Colon (tissue), 2 donors: ENCODE results near the gene AMOTL2.

Experiments used
- FAIRE-seq: peaks from 2 replicates; lab custom pipeline; 2012; peaks lifted over from hg19 to GRCh38; lab: Jason Lieb, UNC
- donor health status: control.
- donor health status: control.

Gene AMOTL2

GRCh38 chr3:134352031-134352671 lies 22.1 kb downstream of the AMOTL2 start:
- no peak for FAIRE-seq

GRCh38 chr3:134351427-134351826 lies 22.8 kb downstream of the AMOTL2 start:
- FAIRE-seq = no peak

- FAIRE-seq = no peak
Observed at GRCh38 chr3:134350861-134351311, 23.4 kb downstream of the AMOTL2 start.

DNA sequence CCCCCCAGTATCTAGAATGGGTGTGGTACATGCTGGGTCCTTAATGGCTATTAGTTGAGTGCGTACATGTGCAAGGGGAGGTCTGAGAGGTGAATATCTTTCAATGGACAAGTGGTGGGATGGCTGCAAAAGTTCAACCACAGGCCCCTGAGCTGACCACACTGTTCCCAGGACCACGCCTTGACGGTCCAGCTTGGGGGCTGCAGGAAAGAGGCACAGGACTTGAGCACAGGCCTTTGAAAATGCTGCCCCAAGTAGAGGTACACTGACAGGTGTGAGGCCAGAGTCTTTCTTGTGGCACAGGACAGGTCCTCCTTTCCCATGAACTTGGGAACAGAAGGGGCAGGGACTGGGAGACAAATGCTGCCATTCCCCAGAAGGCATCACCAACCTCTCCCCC lies 24.0 kb downstream of the AMOTL2 start:
- no peak for FAIRE-seq

- FAIRE-seq = no peak
Observed at GRCh38 chr3:134348524-134348923, 25.7 kb downstream of the AMOTL2 start.

- no peak for FAIRE-seq
Observed at GRCh38 chr3:134347551-134347950, 26.7 kb downstream of the AMOTL2 start.

DNA sequence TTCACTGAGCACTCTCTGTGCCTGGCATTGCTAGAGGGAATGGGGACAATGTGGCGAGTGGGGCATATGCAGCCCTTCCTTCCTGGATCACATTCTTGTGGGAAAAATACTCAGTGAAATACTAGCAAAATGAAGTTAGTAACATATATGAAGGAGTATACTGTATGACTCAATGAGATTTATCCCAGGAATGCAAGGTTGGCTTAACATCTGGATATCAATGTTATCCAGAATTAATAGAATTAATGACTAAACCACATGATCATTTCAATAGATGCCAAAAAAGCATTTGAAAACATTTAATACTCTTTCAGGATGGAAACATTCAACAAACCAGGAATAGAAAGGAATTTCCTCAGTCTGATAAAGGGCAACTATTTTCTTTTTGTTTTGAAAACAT lies 27.5 kb downstream of the AMOTL2 start:
- FAIRE-seq = no peak

DNA sequence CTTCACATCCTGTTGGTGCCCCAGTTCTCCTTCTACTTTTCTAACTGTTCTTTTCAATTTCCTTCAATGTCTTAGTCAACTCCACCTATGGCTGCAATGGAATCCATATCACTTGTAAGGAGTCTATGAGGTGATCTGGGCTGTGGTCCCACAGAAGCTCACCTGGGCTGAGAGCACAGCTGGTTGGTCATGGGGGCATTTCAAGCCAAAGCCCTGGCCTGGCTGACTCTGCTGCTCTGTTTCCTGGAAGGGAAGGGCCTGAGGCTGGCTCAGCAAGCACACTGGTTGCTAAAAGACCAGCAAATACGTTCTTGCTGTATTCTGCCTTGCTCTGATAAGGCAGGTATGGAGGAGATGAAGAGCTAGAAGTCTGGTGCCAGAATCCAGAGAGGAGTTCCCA lies 29.0 kb downstream of the AMOTL2 start:
- no peak for FAIRE-seq

DNA sequence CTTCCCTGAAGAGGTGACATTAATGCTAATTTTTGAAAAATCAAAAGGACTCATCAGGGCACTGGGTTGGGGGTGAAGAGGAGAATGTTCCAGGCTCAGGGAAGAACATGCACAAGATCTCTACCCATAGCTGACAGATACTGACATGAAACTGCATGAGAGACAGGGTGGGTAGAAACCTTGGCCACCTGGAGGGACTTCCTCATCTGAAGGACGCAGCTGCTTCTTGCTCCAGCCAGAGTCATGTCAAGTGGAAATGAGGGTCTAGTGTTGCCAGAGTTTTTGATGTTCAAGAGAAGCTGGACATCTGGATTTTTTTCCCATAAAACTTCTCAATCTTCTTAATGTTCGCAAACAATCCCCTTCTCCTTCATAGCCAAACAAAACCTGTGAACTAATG lies 29.7 kb downstream of the AMOTL2 start:
- no peak for FAIRE-seq

DNA sequence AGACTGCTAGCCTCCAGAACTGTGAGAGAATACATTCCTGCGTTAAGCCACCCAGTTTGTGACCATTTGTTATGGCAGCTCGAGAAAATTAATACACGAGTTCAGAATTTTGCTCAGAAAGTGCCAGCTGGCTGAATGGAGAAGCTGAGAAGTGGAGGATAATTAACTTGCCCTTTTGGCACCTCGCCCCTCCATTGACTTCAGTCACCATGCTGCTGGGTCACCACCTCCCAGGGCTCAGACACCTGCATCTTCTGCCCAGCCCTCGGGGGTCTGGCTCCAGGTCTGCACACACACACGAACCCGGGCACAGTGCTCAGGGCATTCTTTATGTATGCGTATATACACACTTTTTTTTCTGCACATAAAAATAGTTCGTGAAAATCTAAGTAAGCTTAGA lies 32.0 kb downstream of the AMOTL2 start:
- no peak for FAIRE-seq

DNA sequence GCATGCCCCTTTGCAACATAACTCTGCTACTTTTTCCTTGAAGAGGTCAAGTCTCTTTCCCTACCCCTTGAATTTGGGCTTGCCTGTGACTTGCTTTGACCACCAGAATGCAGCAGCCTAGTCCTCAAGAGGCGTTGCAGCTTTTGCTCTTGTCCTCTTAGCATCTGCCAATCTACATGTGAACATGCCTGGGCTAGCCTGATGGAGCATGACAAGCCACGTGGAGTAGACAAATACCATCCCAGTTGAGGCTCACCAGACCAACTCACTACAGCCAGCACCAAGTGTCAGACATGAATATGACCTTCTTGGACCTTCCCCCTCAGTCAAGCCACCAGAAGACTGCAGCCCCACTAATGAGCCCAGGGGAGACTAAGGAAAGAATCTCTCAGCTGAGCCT lies 32.9 kb downstream of the AMOTL2 start:
- FAIRE-seq = no peak

- no peak for FAIRE-seq
Observed at GRCh38 chr3:134340982-134341365, 33.3 kb downstream of the AMOTL2 start.

GRCh38 chr3:134340362-134340981 lies 33.8 kb downstream of the AMOTL2 start:
- no peak for FAIRE-seq

DNA sequence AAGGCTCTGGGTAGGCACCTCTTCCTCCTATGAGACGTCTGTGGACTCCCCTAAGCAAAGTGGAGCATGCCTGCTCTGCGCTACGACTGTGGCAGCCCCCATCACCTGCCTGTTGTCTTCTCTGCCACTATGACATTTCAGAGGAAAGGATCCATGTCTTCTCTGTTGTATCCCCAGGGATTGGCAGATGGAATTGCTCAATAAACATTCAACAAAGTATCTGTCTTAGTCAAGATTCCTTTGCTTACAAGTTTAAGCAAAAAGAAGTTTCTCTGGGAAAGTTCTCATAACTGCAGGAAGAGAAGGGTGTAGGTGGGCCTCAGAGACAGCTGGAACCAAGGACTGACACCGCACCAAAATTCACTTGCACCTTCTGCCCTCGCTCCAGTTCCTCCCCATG lies 34.3 kb downstream of the AMOTL2 start:
- no peak for FAIRE-seq

DNA sequence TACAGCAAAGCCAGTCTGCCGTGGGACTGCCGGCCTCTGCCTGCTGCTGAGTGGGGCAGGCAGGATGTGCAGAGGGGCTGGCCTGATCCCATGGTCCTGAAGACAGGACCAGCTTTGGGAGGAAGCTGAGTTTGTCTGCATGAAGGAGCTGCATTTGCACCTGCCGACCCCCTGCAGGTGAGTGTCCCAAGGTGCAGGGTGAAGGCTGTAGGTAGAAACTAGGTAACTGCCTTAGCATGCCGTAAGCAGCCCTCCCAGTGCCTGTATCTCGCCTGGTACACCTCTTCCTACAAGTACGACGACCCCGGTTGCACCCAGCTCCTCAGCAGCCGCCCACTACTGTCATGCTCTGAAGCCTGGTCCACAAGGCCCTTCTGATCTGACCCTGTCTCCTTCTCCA lies 34.9 kb downstream of the AMOTL2 start:
- no peak for FAIRE-seq

- no peak for FAIRE-seq
Observed at GRCh38 chr3:134338516-134339261, 35.6 kb downstream of the AMOTL2 start.

DNA sequence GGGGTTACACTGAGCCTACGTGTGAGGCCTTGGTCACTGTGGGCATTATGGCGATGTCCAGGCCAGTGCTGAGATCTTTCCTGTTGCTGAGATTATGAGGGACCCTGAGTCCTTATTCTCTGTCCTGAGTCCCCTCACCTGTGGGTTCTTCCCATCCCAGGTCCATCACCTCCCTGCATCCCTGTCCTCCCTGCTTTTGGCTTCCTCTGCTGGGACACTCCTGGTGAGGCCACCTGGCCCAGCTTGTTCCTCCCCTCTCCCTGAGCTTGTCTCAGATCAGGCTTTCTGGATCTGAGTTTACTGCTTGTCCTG lies 36.1 kb downstream of the AMOTL2 start:
- FAIRE-seq = no peak

GRCh38 chr3:134337511-134338200 lies 36.6 kb downstream of the AMOTL2 start:
- no peak for FAIRE-seq

- FAIRE-seq = no peak
Observed at GRCh38 chr3:134337071-134337482, 37.2 kb downstream of the AMOTL2 start.

GRCh38 chr3:134336587-134336986 lies 37.7 kb downstream of the AMOTL2 start:
- FAIRE-seq = no peak

DNA sequence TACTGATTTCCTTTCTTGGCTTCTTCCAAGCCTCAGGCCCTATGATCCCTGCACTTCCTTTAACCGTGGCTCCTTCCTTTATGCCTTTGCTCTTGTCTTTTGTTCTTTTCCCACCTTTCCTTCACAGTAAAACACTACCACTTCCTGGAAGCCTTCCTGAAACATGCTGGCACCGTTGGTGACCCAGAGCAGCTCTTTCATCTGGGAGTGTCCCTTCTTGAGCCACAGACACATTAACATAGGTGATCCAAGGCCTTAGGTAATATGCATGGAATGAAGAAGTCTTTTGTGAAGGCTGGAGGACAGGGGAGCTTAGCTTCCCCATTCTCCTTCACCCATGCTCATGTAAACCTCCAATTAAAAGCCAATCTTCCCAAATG lies 39.4 kb downstream of the AMOTL2 start:
- FAIRE-seq = no peak

GRCh38 chr3:134334231-134334900 lies 39.9 kb downstream of the AMOTL2 start:
- no peak for FAIRE-seq
